Hepatocyte (in vitro differentiated cells): Measurements from ENCODE around the gene FMO1. TPM values are rescaled to one million over a fixed set of nuclear protein-coding genes. Genes with fewer than 3 reads are reported as not detected.

Source experiments
- DNase-seq: peaks from one replicate; pipeline ENCODE4 v3.0.0-alpha.2; 2016; ENCODE audit warnings: low spot score
- H2AFZ ChIP-seq: fragments of 200-600 bp; sonication (generic); 2 replicates; pipeline ENCODE4 v1.6.0; 2016; ENCODE audit warnings: antibody characterized with exemption, mild to moderate bottlenecking
- H3K27ac ChIP-seq: fragments of 200-600 bp; sonication (generic); 2 replicates; pipeline ENCODE4 v1.5.1; 2016; ENCODE audit warnings: mild to moderate bottlenecking
- H3K27me3 ChIP-seq: fragments of 200-600 bp; sonication (generic); 2 replicates; pipeline ENCODE4 v1.6.1; 2016
- H3K36me3 ChIP-seq: fragments of 200-600 bp; sonication (generic); replicated peaks from 2 replicates; pipeline ENCODE4 v1.5.1; 2016; ENCODE audit warnings: low read depth; ENCODE audit not compliant: insufficient read depth
- H3K4me1 ChIP-seq: fragments of 200-600 bp; sonication (generic); 2 replicates; pipeline ENCODE4 v1.5.1; 2016; ENCODE audit warnings: mild to moderate bottlenecking, moderate library complexity; ENCODE audit not compliant: insufficient read depth
- H3K4me2 ChIP-seq: fragments of 200-600 bp; sonication (generic); 2 replicates; pipeline ENCODE4 v1.6.0; 2016
- H3K4me3 ChIP-seq: fragments of 200-600 bp; sonication (generic); 2 replicates; pipeline ENCODE4 v1.5.1; 2016; ENCODE audit warnings: mild to moderate bottlenecking
- H3K79me2 ChIP-seq: fragments of 200-600 bp; sonication (generic); 2 replicates; pipeline ENCODE4 v1.6.0; 2017; ENCODE audit warnings: mild to moderate bottlenecking
- H3K9me2 ChIP-seq: fragments of 200-600 bp; sonication (generic); replicated peaks from 2 replicates; pipeline ENCODE4 v1.6.0; 2017; ENCODE audit warnings: mild to moderate bottlenecking; ENCODE audit not compliant: insufficient read depth
- H3K9me3 ChIP-seq: fragments of 200-600 bp; sonication (generic); 2 replicates; pipeline ENCODE4 v1.5.1; 2016; ENCODE audit warnings: low read depth, mild to moderate bottlenecking
- H4K20me1 ChIP-seq: fragments of 200-600 bp; sonication (generic); 2 replicates; pipeline ENCODE4 v1.6.0; 2016; ENCODE audit warnings: mild to moderate bottlenecking; ENCODE audit not compliant: insufficient read depth, poor library complexity, severe bottlenecking
- EZH2 ChIP-seq: fragments of 200-600 bp; sonication (generic); IDR thresholded peaks from 2 replicates; pipeline ENCODE4 v1.6.1; 2016; ENCODE audit warnings: antibody characterized with exemption, mild to moderate bottlenecking, borderline replicate concordance
- EZH2phosphoT487 ChIP-seq: fragments of 200-600 bp; sonication (generic); IDR thresholded peaks from one replicate; pipeline ENCODE4 v1.6.1; 2018; ENCODE audit warnings: antibody characterized with exemption, mild to moderate bottlenecking, low read depth, moderate library complexity; ENCODE audit not compliant: unreplicated experiment, severe bottlenecking
- WGBS: methylation state at CpG from one replicate; pipeline ENCODE4 v1.1.6; 2016; ENCODE audit warnings: low lambda C conversion rate; ENCODE audit errors: missing lambda C conversion rate; 5-methylcytosine and 5-hydroxymethylcytosine counted together
- polyA plus RNA-seq: library from polyadenylated mRNA; unstranded; fragments of >200 nt; fragmentation: Nextera tagmentation; extraction: Ambion mirVana; gene quantifications from 2 replicates; pipeline ENCODE4 v1.2.1, GENCODE V29; 2016
- total RNA-seq: library from RNA; depleted of rRNA; stranded (reverse); fragments of >200 nt; gene quantifications from 2 replicates; pipeline ENCODE4 v1.2.3, GENCODE V29; 2014
- TF ChIP-seq, protein P1 (sequence below): fragments of 200-600 bp; sonication (generic); IDR thresholded peaks from 2 replicates; pipeline ENCODE4 v1.5.1; 2016; ENCODE audit warnings: antibody characterized with exemption, mild to moderate bottlenecking; ENCODE audit not compliant: poor library complexity

Gene FMO1
- total and polyA plus RNA-seq, 2 experiments from 2014 or later = 51.2 to 79.6 TPM

DNA sequence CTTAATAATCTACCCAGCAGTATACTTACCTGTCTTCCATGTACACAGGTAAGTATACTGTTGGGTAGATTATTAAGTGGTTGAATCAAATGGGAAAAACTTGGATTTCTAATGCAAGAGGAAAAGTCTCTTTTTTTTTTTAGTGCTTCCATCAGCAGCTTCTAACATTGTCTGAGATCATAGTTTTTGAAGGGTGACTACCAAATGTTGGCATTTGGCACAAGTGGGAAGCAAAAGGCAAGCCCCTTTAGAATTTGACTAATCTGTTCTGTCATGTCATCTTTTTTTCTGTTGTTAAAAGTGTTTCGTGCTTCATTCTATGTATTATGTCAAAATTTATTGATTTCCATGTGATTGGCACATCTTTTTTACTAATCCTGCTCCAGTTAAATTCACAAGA is 547 bp downstream of the FMO1 start:
- Histone ChIP-seq H2AFZ (peak overlapping the region; percentile 49), H3K9me2 (no peaks in the 10 kb centered on the region), H3K36me3 (no peaks in the 10 kb centered on the region), H3K27ac (peak overlapping the region; percentile 76), H3K9me3 (no peaks in the 10 kb centered on the region), H4K20me1 (no peaks in the 10 kb centered on the region), H3K4me1 (peaks cover 7% of the 10 kb centered on the region), H3K4me3 (no peak overlapping the region), H3K79me2 (peaks cover 7% of the 10 kb centered on the region), H3K27me3 (no peaks in the 10 kb centered on the region), H3K4me2 (peak overlapping the region; percentile 97)
- TF ChIP-seq, protein P1, sequence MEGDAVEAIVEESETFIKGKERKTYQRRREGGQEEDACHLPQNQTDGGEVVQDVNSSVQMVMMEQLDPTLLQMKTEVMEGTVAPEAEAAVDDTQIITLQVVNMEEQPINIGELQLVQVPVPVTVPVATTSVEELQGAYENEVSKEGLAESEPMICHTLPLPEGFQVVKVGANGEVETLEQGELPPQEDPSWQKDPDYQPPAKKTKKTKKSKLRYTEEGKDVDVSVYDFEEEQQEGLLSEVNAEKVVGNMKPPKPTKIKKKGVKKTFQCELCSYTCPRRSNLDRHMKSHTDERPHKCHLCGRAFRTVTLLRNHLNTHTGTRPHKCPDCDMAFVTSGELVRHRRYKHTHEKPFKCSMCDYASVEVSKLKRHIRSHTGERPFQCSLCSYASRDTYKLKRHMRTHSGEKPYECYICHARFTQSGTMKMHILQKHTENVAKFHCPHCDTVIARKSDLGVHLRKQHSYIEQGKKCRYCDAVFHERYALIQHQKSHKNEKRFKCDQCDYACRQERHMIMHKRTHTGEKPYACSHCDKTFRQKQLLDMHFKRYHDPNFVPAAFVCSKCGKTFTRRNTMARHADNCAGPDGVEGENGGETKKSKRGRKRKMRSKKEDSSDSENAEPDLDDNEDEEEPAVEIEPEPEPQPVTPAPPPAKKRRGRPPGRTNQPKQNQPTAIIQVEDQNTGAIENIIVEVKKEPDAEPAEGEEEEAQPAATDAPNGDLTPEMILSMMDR = no peak
- no peak for TF ChIP-seq EZH2phosphoT487
- TF ChIP-seq EZH2 = no peak
- 54% methylated on average over 1 of the region's 1 CpG for WGBS
- no peak for DNase-seq

DNA sequence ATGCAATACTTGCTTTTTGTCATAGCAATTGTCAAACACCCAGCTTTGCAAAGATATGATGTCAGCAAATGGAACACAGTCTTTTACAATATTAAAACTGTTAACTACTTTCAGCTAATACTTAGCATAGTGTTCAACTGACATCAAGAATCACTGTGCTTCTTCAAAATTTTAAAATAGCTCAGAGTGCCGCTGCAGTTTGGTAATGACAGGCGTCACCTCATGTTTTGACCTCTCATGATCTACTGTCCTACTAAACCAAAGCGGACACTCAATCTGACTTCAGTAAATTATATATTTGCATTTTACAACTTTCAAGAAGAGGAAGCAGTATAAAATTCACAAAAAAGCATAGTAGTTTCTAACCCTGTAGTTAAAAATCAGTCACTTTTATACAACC is 2.0 kb downstream of the FMO1 start:
- DNase-seq = no peak
- WGBS = 76% methylated on average over 3 of the region's 3 CpGs
- no peaks in the 10 kb centered on the region for H4K20me1 ChIP-seq
- H2AFZ ChIP-seq = no peak overlapping the region
- H3K79me2 ChIP-seq = peaks cover 7% of the 10 kb centered on the region
- no peak overlapping the region for H3K4me3 ChIP-seq
- no peaks in the 10 kb centered on the region for H3K9me2 ChIP-seq
- peaks cover 15% of the 10 kb centered on the region for H3K4me1 ChIP-seq
- peak overlapping the region; percentile 83 for H3K27ac ChIP-seq
- no peaks in the 10 kb centered on the region for H3K27me3 ChIP-seq
- no peaks in the 10 kb centered on the region for H3K9me3 ChIP-seq
- TF ChIP-seq EZH2 = no peak
- no peak for TF ChIP-seq EZH2phosphoT487
- TF ChIP-seq, protein P1 = no peak
- peak overlapping the region; percentile 97 for H3K4me2 ChIP-seq
- no peaks in the 10 kb centered on the region for H3K36me3 ChIP-seq

DNA sequence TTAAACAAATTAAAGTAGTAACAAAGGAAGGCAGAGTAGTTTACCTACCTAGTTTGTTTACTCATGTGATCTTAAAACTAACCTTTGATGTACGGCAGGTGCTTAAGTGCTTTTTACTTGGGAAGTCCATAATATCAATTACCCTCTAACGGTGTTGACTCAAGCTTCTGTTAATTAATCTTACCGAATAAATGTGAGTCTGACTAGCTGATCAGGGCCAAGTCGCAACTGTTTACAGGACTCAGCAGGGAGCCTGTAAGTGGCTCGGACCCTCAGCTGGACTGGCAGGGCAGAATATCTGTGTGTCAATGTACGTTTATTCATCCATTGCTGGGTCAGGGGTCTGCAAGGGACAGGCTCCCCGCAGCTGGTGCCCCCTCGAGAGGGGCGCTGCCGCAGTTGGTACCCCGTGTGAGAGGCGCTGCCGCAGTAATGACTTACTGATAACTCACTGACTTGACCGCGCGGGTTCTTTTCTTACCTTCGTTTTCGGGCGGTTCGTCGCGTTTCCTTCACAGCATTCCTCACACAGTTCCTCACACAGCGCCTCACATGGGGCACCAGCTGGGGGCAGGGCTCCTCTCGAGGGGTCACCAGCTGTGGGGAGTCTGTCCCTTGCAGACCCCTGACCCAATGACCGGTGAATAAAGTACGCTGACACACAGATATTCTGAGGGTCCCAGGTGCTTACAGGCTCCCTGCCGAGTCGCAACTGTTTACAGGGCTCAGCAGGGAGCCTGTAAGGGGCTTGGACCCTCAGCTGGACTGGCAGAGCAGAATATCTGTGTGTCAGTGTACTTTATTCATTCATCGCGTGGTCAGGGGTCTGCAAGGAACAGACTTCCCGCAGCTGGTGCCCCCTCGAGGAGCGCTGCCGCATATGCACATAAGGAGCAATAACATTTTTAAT is 3.0 kb downstream of the FMO1 start:
- Histone ChIP-seq H3K4me3 (peak overlapping the region; percentile 70), H3K27me3 (no peaks in the 10 kb centered on the region), H3K9me2 (no peaks in the 10 kb centered on the region), H3K4me2 (peak overlapping the region; percentile 97), H3K27ac (peak overlapping the region; percentile 83), H3K9me3 (no peaks in the 10 kb centered on the region), H3K4me1 (peaks cover 24% of the 10 kb centered on the region), H3K36me3 (no peaks in the 10 kb centered on the region), H4K20me1 (no peaks in the 10 kb centered on the region), H2AFZ (peak overlapping the region; percentile 97), H3K79me2 (peaks cover 7% of the 10 kb centered on the region)
- peak; percentile 80 for DNase-seq
- WGBS = 3% methylated on average over 34 of the region's 34 CpGs
- no peak for TF ChIP-seq EZH2phosphoT487
- TF ChIP-seq, protein P1 = peak; percentile 60
